OCI-M1 (cell line): ENCODE data around the gene ZNF649.
A peak's percentile ranks its signal among the peaks of the same experiment; 100 is the strongest.
"Not testable (repeated sequence)": the region's sequence is repeated elsewhere in the genome, so short reads cannot be mapped to it uniquely, and the experiment has no call there.

ENCODE experiments used
- DNase-seq: peaks from one replicate; lab custom pipeline; 2025; lab: John Stamatoyannopoulos, UW

Gene ZNF649

GRCh38 chr19:51904331-51905165, at the start of gene ZNF649:
ZNF649 (minus strand) TSS chr19:51905017; CDS start chr19:51900107, 4,910 bp downstream.
- DNase-seq = peak; percentile 96

- no peak for DNase-seq
These were observed 44.2 kb upstream of the ZNF649 start for GRCh38 chr19:51948975-51949374.

- DNase-seq = no peak
These were observed 41.8 kb upstream of the ZNF649 start for GRCh38 chr19:51946602-51947001.

GRCh38 chr19:51944798-51945552, 40.2 kb upstream of the ZNF649 start:
- no peak for DNase-seq

- no peak for DNase-seq
These were observed 34.1 kb upstream of the ZNF649 start for GRCh38 chr19:51938936-51939335.

- DNase-seq = no peak
These were observed 27.1 kb upstream of the ZNF649 start for GRCh38 chr19:51931921-51932320.

GRCh38 chr19:51927859-51928258, 23.0 kb upstream of the ZNF649 start:
- DNase-seq = no peak

- DNase-seq = peak; percentile 98
These were observed 22.2 kb upstream of the ZNF649 start, which contains the start of gene ZNF613 for GRCh38 chr19:51926784-51927741. ZNF613 (plus strand) TSS chr19:51927472; CDS start chr19:51936221, 8,749 bp downstream.

- DNase-seq = no peak
These were observed 21.6 kb upstream of the ZNF649 start for GRCh38 chr19:51926426-51926783.

- peak; percentile 25 for DNase-seq
These were observed 17.1 kb upstream of the ZNF649 start for GRCh38 chr19:51921949-51922348.

GRCh38 chr19:51919606-51920005, 14.8 kb upstream of the ZNF649 start:
- no peak for DNase-seq

- no peak for DNase-seq
These were observed 11.3 kb upstream of the ZNF649 start for GRCh38 chr19:51916167-51916566.

- DNase-seq = peak; percentile 24
These were observed 10.6 kb upstream of the ZNF649 start for GRCh38 chr19:51915324-51915867.

GRCh38 chr19:51907981-51908380, 3.2 kb upstream of the ZNF649 start:
- DNase-seq = not testable (repeated sequence)

GRCh38 chr19:51906108-51906507, 1.3 kb upstream of the ZNF649 start:
- not testable (repeated sequence) for DNase-seq

- not testable (repeated sequence) for DNase-seq
These were observed 822 bp upstream of the ZNF649 start for GRCh38 chr19:51905639-51906038.

GRCh38 chr19:51905206-51905605, 389 bp upstream of the ZNF649 start:
- no peak for DNase-seq

GRCh38 chr19:51903192-51903591, 1.6 kb downstream of the ZNF649 start:
- no peak for DNase-seq

GRCh38 chr19:51901860-51902259, 3.0 kb downstream of the ZNF649 start:
- peak; percentile 8 for DNase-seq

GRCh38 chr19:51891193-51891747, 13.5 kb downstream of the ZNF649 start:
- DNase-seq = no peak

- no peak for DNase-seq
These were observed 14.9 kb downstream of the ZNF649 start for GRCh38 chr19:51889934-51890333.
